Measurements from ENCODE around the gene CA7.

- no peak for TF ChIP-seq CTCF (IDR thresholded peaks at IDR 0.05; ENCODE audit: insufficient read depth, low read length)
- TF ChIP-seq POLR2AphosphoS5 (IDR thresholded peaks at IDR 0.05; ENCODE audit: low read depth), result no peak
- no peak for TF ChIP-seq REST (IDR thresholded peaks at IDR 0.05; ENCODE audit: insufficient replicate concordance, low read depth)
Measured at GRCh38 chr16:66834746-66835145, 9.5 kb upstream of the CA7 start.
